Caco-2 (cell line): Measurements from ENCODE around the gene UNC5B. TPM values are rescaled to one million over a fixed set of nuclear protein-coding genes. Genes with fewer than 3 reads are reported as not detected.

ENCODE experiments used
- BruUV-seq: library from RNA; stranded (reverse); fragments of 400-500 nt; replicated peaks from 2 replicates; lab custom pipeline; 2021; lab: Mats Ljungman, UMichigan
- CTCF ChIA-PET: fragments of 300-600 bp; sonication (Branson Sonifier 250); formaldehyde crosslinking; loops from one replicate; lab custom pipeline; 2022; ENCODE audit warnings: antibody characterized with exemption; lab: Charles Lee
- POLR2A ChIA-PET: fragments of 300-600 bp; sonication (Branson Sonifier 250); formaldehyde crosslinking; loops from one replicate; lab custom pipeline; 2022; ENCODE audit warnings: antibody characterized with exemption; lab: Charles Lee
- DNase-seq, 2 experiments: peaks; one replicate each; pipeline versions ENCODE4 v3.0.0 to v3.0.0-alpha.2; 2020 to 2022
- H3K27me3 ChIP-seq: replicated peaks from 2 replicates; pipeline ENCODE4 v1.6.0; 2011; ENCODE audit warnings: low read length; ENCODE audit not compliant: control insufficient read depth, insufficient read depth
- H3K36me3 ChIP-seq: 2 replicates; pipeline ENCODE4 v1.5.1; 2011; ENCODE audit warnings: low read length; ENCODE audit not compliant: control insufficient read depth, insufficient read depth
- H3K4me1 ChIP-seq: fragments of 250-450 bp; sonication (Bioruptor Pico); 2 replicates; pipeline ENCODE4 v1.5.1; 2020; ENCODE audit warnings: mild to moderate bottlenecking
- H3K4me3 ChIP-seq: 2 replicates; pipeline ENCODE4 v1.5.1; 2011; ENCODE audit warnings: low read depth, mild to moderate bottlenecking, control low read depth, low read length
- H3K9me3 ChIP-seq: fragments of 250-450 bp; sonication (Bioruptor Pico); 2 replicates; pipeline ENCODE4 v1.5.1; 2020; ENCODE audit warnings: mild to moderate bottlenecking, moderate library complexity
- H3K27ac Mint-ChIP-seq: one replicate; pipeline ENCODE4 v1.8.0; 2022; ENCODE audit warnings: mixed read lengths; ENCODE audit not compliant: unreplicated experiment
- H3K27me3 Mint-ChIP-seq: one replicate; pipeline ENCODE4 v1.8.0; 2022; ENCODE audit warnings: mixed read lengths; ENCODE audit not compliant: insufficient read depth, unreplicated experiment
- H3K36me3 Mint-ChIP-seq: one replicate; pipeline ENCODE4 v1.8.0; 2022; ENCODE audit warnings: mild to moderate bottlenecking, mixed read lengths; ENCODE audit not compliant: insufficient read depth, unreplicated experiment
- H3K4me1 Mint-ChIP-seq: one replicate; pipeline ENCODE4 v1.8.0; 2022; ENCODE audit warnings: low read depth, mixed read lengths; ENCODE audit not compliant: unreplicated experiment
- H3K4me3 Mint-ChIP-seq: one replicate; pipeline ENCODE4 v1.8.0; 2022; ENCODE audit warnings: mild to moderate bottlenecking, moderate library complexity, mixed read lengths; ENCODE audit not compliant: unreplicated experiment
- H3K9me3 Mint-ChIP-seq: one replicate; pipeline ENCODE4 v1.8.0; 2022; ENCODE audit warnings: mixed read lengths; ENCODE audit not compliant: unreplicated experiment
- intact Hi-C: fragments of 100-400 bp; cut with micrococcal nuclease; formaldehyde crosslinking; loops from one replicate; pipeline ENCODE4 v1.10.0; 2022; ENCODE audit not compliant: unreplicated experiment
- total RNA-seq: library from RNA; stranded (reverse); gene quantifications from 2 replicates; pipeline ENCODE4 v1.2.3, GENCODE V29; 2022
- TF ChIP-seq, protein P1 (sequence below), 2 experiments: fragments of 200-600 bp in 1 of 2; IDR thresholded peaks; 1 replicate in 1 of 2; 2 replicates in 1 of 2; pipeline versions ENCODE4 v1.5.1 to v1.8.0; 2011 to 2022; ENCODE audit warnings: antibody characterized with exemption in 1 of 2, control low read depth in 1 of 2, inconsistent platforms in 1 of 2, low read depth in 1 of 2, low read length in 1 of 2, mild to moderate bottlenecking in 1 of 2, moderate library complexity in 1 of 2; ENCODE audit not compliant: insufficient read depth in 1 of 2, severe bottlenecking in 1 of 2, unreplicated experiment in 1 of 2

The UNC5B gene
- total RNA-seq, 1 experiment from 2014 or later = 22.4 TPM

DNA sequence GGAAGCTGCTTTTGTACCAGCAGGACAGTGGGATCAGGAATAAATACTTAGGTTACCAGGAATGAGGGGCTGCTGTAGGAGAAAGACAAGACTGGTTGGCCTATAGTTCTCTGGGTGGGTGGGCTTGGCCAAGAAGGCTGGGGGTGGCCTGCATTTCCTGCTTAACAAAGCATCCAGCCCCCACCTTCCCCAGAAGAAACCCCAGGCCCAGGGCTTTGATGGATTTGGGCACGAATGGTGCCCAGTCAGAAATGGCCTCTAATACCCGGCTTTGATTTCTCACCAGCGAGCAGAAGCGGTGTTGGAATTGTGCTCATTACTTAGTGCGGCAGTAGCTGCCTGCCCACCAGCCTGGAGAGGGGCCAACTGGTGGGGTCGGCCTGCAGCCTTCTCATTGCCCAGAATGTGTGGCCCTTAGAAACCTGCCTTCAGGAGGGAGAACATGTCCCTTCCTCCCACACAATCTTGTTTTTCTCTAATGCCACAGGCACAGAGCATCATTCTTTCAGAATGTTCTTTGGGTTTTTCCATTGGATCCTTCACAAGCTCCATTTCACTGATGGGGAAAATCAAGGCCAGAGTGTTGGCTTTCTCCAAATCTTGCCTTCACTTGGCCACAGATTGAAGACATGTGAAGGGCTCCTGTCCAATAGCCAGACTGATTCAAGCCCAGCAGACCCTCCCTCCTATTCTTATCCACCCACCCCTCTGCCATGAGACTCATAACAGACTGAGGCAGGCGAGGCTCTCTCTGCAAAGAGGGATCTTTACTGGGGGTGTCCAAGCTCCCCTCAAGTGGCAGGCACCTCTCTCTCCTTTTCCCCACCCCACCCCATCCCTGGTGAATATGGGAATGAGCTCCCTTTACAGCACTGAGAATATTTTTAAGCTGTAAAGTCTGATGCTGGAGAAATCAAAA is 2.5 kb downstream of the UNC5B start:
- H3K4me3 Mint-ChIP-seq = peak overlapping the region; percentile 81
- peaks cover 25% of the 10 kb centered on the region for H3K4me1 Mint-ChIP-seq
- no peaks in the 10 kb centered on the region for H3K9me3 Mint-ChIP-seq
- H3K4me1 ChIP-seq = peaks cover 27% of the 10 kb centered on the region
- BruUV-seq = TSS peak; percentile 47
- no peaks in the 10 kb centered on the region for H3K9me3 ChIP-seq
- H3K27me3 Mint-ChIP-seq = peaks cover 23% of the 10 kb centered on the region
- DNase-seq = peak in 1 of 2 experiments; percentile 30
- H3K27me3 ChIP-seq = peaks cover 13% of the 10 kb centered on the region
- H3K36me3 Mint-ChIP-seq = no peaks in the 10 kb centered on the region
- TF ChIP-seq, protein P1, sequence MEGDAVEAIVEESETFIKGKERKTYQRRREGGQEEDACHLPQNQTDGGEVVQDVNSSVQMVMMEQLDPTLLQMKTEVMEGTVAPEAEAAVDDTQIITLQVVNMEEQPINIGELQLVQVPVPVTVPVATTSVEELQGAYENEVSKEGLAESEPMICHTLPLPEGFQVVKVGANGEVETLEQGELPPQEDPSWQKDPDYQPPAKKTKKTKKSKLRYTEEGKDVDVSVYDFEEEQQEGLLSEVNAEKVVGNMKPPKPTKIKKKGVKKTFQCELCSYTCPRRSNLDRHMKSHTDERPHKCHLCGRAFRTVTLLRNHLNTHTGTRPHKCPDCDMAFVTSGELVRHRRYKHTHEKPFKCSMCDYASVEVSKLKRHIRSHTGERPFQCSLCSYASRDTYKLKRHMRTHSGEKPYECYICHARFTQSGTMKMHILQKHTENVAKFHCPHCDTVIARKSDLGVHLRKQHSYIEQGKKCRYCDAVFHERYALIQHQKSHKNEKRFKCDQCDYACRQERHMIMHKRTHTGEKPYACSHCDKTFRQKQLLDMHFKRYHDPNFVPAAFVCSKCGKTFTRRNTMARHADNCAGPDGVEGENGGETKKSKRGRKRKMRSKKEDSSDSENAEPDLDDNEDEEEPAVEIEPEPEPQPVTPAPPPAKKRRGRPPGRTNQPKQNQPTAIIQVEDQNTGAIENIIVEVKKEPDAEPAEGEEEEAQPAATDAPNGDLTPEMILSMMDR (IDR thresholded peaks at IDR 0.05; ENCODE audit: insufficient read depth in 1 of 2, low read depth in 1 of 2, low read length in 1 of 2, severe bottlenecking in 1 of 2, unreplicated experiment in 1 of 2) = no peak
- H3K27ac Mint-ChIP-seq = no peak overlapping the region
- H3K4me3 ChIP-seq = no peak overlapping the region
- ChIA-PET POLR2A (no interaction called here), CTCF (interaction anchor here (0.6 to 2.4 kb wide), 4 partner anchors 32 to 299 kb away, joined by 3 to 5 read pairs (median 4); no protein-coding TSS in a partner anchor)
- no peaks in the 10 kb centered on the region for H3K36me3 ChIP-seq
- intact Hi-C loops = no loop called here

DNA sequence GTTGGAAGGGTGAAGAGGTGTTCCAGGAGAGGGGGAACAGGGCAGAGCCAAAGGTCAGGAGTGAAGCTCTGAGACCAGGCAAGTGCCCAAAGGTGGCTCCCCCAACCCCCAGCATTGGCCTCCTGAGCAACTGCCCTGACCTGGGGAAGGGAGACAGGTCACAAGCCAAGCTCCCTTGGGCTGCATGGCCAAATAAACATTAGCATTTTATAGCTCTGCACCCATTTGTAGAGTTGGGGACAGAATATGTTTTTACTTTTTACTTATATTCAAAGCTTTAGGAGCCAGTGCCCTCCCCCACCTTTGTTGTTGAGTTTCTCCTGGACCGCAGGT is 4.0 kb downstream of the UNC5B start:
- peaks cover 3% of the 10 kb centered on the region for H3K27me3 ChIP-seq
- no peaks in the 10 kb centered on the region for H3K9me3 ChIP-seq
- BruUV-seq = no TSS peak
- Mint-ChIP-seq H3K27ac (no peak overlapping the region), H3K4me1 (peaks cover 25% of the 10 kb centered on the region), H3K4me3 (peak overlapping the region; percentile 68), H3K9me3 (no peaks in the 10 kb centered on the region), H3K27me3 (peaks cover 12% of the 10 kb centered on the region), H3K36me3 (no peaks in the 10 kb centered on the region)
- H3K4me3 ChIP-seq = no peak overlapping the region
- intact Hi-C loops = no loop called here
- DNase-seq = peak in 1 of 2 experiments; percentile 28
- H3K36me3 ChIP-seq = no peaks in the 10 kb centered on the region
- POLR2A ChIA-PET = no interaction called here
- H3K4me1 ChIP-seq = peaks cover 26% of the 10 kb centered on the region
- CTCF ChIA-PET = interaction anchor here (2.4 kb wide), 1 partner anchor 30 kb away, joined by 5 read pairs; no protein-coding TSS in a partner anchor
- TF ChIP-seq, protein P1 (IDR thresholded peaks at IDR 0.05; ENCODE audit: insufficient read depth in 1 of 2, low read depth in 1 of 2, low read length in 1 of 2, severe bottlenecking in 1 of 2, unreplicated experiment in 1 of 2) = no peak

DNA sequence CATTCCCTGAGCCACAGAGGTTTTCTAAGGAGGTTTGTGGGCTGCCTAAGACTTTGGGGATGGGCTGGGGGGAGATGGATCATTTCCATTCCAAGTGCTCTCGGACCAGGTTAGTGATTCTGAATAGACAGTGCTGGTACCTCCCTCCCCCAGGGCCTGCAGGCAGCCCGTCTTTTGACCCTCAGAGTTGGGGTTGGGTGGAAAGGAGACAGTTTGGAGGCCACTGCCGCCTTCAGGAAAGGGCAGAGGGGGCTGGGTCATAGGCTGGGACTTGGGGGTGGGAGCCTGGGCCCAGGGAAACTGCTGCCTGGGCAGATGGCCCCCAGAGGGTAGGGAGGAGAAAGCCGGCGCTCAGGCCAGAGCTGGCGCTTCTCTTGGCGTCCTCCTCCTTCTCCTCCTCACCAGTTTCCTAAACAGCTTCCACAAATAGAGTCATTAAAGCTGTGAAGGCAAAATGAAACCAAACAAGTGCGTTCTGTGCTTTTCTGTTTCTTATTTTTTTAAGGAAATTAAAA is 4.4 kb downstream of the UNC5B start:
- Mint-ChIP-seq H3K4me1 (peaks cover 21% of the 10 kb centered on the region), H3K27me3 (peaks cover 7% of the 10 kb centered on the region), H3K9me3 (no peaks in the 10 kb centered on the region), H3K27ac (no peak overlapping the region), H3K4me3 (peak overlapping the region; percentile 68), H3K36me3 (no peaks in the 10 kb centered on the region)
- peak in 1 of 2 experiments; percentile 32 for DNase-seq
- no TSS peak for BruUV-seq
- Histone ChIP-seq H3K4me1 (peaks cover 22% of the 10 kb centered on the region), H3K27me3 (peaks cover 3% of the 10 kb centered on the region), H3K9me3 (no peaks in the 10 kb centered on the region), H3K4me3 (peak overlapping the region; percentile 1; the same call in 1 of the 2 replicates), H3K36me3 (no peaks in the 10 kb centered on the region)
- intact Hi-C loops = no loop called here
- ChIA-PET CTCF (interaction anchor here (0.5 to 2.4 kb wide), 2 partner anchors 30 to 1735 kb away, joined by 4 to 5 read pairs; no protein-coding TSS in a partner anchor), POLR2A (no interaction called here)
- TF ChIP-seq, protein P1 (IDR thresholded peaks at IDR 0.05; ENCODE audit: insufficient read depth in 1 of 2, low read depth in 1 of 2, low read length in 1 of 2, severe bottlenecking in 1 of 2, unreplicated experiment in 1 of 2) = no peak
